CD4-positive, alpha-beta T cell treated with Interleukin-6 at 100 ng/mL for 8 hours (primary cell): ENCODE measurements around the gene UNC5C.

Experiments
- DNase-seq: peaks from one replicate; pipeline ENCODE4 v3.0.0-alpha.2; 2020; ENCODE audit warnings: mixed read lengths, low spot score

The UNC5C gene

GRCh38 chr4:95548738-95549245, at the start of gene UNC5C:
Gene UNC5C (minus strand): TSS chr4:95548973.
- no peak for DNase-seq

GRCh38 chr4:95596676-95597075, 47.9 kb upstream of the UNC5C start:
- DNase-seq = no peak

- no peak for DNase-seq
Measured at GRCh38 chr4:95594629-95595028, 45.9 kb upstream of the UNC5C start.

GRCh38 chr4:95594013-95594412, 45.2 kb upstream of the UNC5C start:
- no peak for DNase-seq

GRCh38 chr4:95591278-95591677, 42.5 kb upstream of the UNC5C start:
- DNase-seq = no peak

- no peak for DNase-seq
Measured at GRCh38 chr4:95590615-95591014, 41.8 kb upstream of the UNC5C start.

- DNase-seq = no peak
Measured at GRCh38 chr4:95585016-95585695, 36.4 kb upstream of the UNC5C start.

- no peak for DNase-seq
Measured at GRCh38 chr4:95580226-95580625, 31.5 kb upstream of the UNC5C start.

- no peak for DNase-seq
Measured at GRCh38 chr4:95572304-95572991, 23.7 kb upstream of the UNC5C start.

GRCh38 chr4:95571577-95571976, 22.8 kb upstream of the UNC5C start:
- DNase-seq = no peak

GRCh38 chr4:95563638-95564337, 15.0 kb upstream of the UNC5C start:
- DNase-seq = no peak

GRCh38 chr4:95560774-95561173, 12.0 kb upstream of the UNC5C start:
- no peak for DNase-seq

GRCh38 chr4:95556207-95556859, 7.6 kb upstream of the UNC5C start:
- DNase-seq = no peak

GRCh38 chr4:95552942-95553550, 4.3 kb upstream of the UNC5C start:
- no peak for DNase-seq

- DNase-seq = no peak
Measured at GRCh38 chr4:95551653-95552052, 2.9 kb upstream of the UNC5C start.

- DNase-seq = no peak
Measured at GRCh38 chr4:95550115-95550987, 1.6 kb upstream of the UNC5C start.

- DNase-seq = no peak
Measured at GRCh38 chr4:95549246-95550114, 707 bp upstream of the UNC5C start.

GRCh38 chr4:95547715-95548471, 880 bp downstream of the UNC5C start:
- no peak for DNase-seq
